ENCODE measurements around the gene ZNF804A.

The ZNF804A gene

DNA sequence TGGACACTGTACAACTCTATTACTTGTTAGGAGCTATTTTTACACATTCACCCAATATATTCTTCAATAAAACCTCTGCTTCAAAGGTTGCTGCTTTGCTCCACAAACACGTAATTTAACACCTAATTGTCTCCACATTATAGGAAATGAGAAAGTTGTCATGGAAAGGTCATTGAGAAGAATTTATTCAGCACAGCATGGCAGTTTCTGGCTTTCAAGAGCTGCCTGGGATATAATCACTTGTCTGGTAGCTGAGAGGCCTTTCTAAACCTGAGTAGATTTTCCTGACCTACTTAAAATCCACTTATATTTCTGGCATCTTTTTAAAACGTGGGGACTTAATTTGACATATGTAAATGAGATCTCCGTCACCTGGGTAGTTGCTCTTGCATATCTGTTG, 216.1 kb downstream of the ZNF804A start:
- TF ChIP-seq CTCF (IDR thresholded peaks at IDR 0.05; ENCODE audit: low read depth, low read length, missing control alignments), result no peak
- in situ Hi-C loops (cut with HindIII; ENCODE audit: low sequenced_read_pairs), result no loop called here
- DNase-seq (ENCODE audit: low read depth), result no peak

GRCh38 chr2:184815824-184816223, 217.5 kb downstream of the ZNF804A start:
- DNase-seq (ENCODE audit: low read depth), result no peak
- no peak overlapping the region for H3K4me3 ChIP-seq (ENCODE audit: low read depth, low read length)
- no peak for TF ChIP-seq CTCF (IDR thresholded peaks at IDR 0.05; ENCODE audit: low read depth, low read length, missing control alignments)
- in situ Hi-C loops (cut with HindIII; ENCODE audit: low sequenced_read_pairs), result no loop called here

More for the DNA sequence above, 216.1 kb downstream of the ZNF804A start:
- H3K4me3 ChIP-seq (ENCODE audit: low read depth, low read length), result no peak overlapping the region

GRCh38 chr2:184824597-184824996, 226.3 kb downstream of the ZNF804A start:
- H3K4me3 ChIP-seq (ENCODE audit: low read depth, low read length), result no peak overlapping the region
- DNase-seq (ENCODE audit: low read depth), result no peak
- in situ Hi-C loops (cut with HindIII; ENCODE audit: low sequenced_read_pairs), result no loop called here
- no peak for TF ChIP-seq CTCF (IDR thresholded peaks at IDR 0.05; ENCODE audit: low read depth, low read length, missing control alignments)

- no peak for DNase-seq (ENCODE audit: low read depth)
- in situ Hi-C loops (cut with HindIII; ENCODE audit: low sequenced_read_pairs), result no loop called here
- H3K4me3 ChIP-seq (ENCODE audit: low read depth, low read length), result no peak overlapping the region
- no peak for TF ChIP-seq CTCF (IDR thresholded peaks at IDR 0.05; ENCODE audit: low read depth, low read length, missing control alignments)
These were observed 232.2 kb downstream of the ZNF804A start for GRCh38 chr2:184830531-184830930.

- TF ChIP-seq CTCF (IDR thresholded peaks at IDR 0.05; ENCODE audit: low read depth, low read length, missing control alignments), result no peak
- in situ Hi-C loops (cut with HindIII; ENCODE audit: low sequenced_read_pairs), result no loop called here
- H3K4me3 ChIP-seq (ENCODE audit: low read depth, low read length), result no peak overlapping the region
- DNase-seq (ENCODE audit: low read depth), result no peak
These were observed 236.5 kb downstream of the ZNF804A start for GRCh38 chr2:184834699-184835397.

GRCh38 chr2:184835398-184835715, 237.0 kb downstream of the ZNF804A start:
- no peak for TF ChIP-seq CTCF (IDR thresholded peaks at IDR 0.05; ENCODE audit: low read depth, low read length, missing control alignments)
- H3K4me3 ChIP-seq (ENCODE audit: low read depth, low read length), result no peak overlapping the region
- no peak for DNase-seq (ENCODE audit: low read depth)
- in situ Hi-C loops (cut with HindIII; ENCODE audit: low sequenced_read_pairs), result no loop called here

All from astrocyte of the cerebellum (primary cell).